GM23338 (cell line): ENCODE results near the gene HMG20B. TPM values are rescaled to one million over a fixed set of nuclear protein-coding genes. Genes with fewer than 3 reads are reported as not detected.

ENCODE experiments used
- ATAC-seq: fragments of 200-7000 bp; cut with Tn5 transposase; 3 replicates; pipeline ENCODE4 v1.9.1; 2020
- DNase-seq: peaks from one replicate; pipeline ENCODE4 v3.0.0-alpha.2; 2015; ENCODE audit warnings: low spot score
- H2AFZ ChIP-seq: fragments of 200-600 bp; sonication (generic); 2 replicates; pipeline ENCODE4 v1.8.0; 2016; ENCODE audit warnings: antibody characterized with exemption, mild to moderate bottlenecking, moderate library complexity
- H3F3A ChIP-seq: fragments of 200-600 bp; sonication (generic); replicated peaks from 2 replicates; pipeline ENCODE4 v1.8.0; 2017; ENCODE audit warnings: antibody characterized with exemption, mixed run types, low read depth
- H3K27ac ChIP-seq: fragments of 200-600 bp; sonication (generic); 2 replicates; pipeline ENCODE4 v1.6.1; 2016; ENCODE audit warnings: low read depth
- H3K27me3 ChIP-seq: fragments of 200-600 bp; sonication (generic); 2 replicates; pipeline ENCODE4 v1.8.0; 2016; ENCODE audit warnings: mild to moderate bottlenecking, mixed run types, moderate library complexity; ENCODE audit not compliant: insufficient read depth
- H3K36me3 ChIP-seq: fragments of 200-600 bp; sonication (generic); 2 replicates; pipeline ENCODE4 v1.8.0; 2016; ENCODE audit warnings: mild to moderate bottlenecking; ENCODE audit not compliant: insufficient read depth
- H3K4me1 ChIP-seq: fragments of 200-600 bp; sonication (generic); 2 replicates; pipeline ENCODE4 v1.8.0; 2016; ENCODE audit warnings: mild to moderate bottlenecking, moderate library complexity; ENCODE audit not compliant: insufficient read depth
- H3K4me2 ChIP-seq: fragments of 200-600 bp; sonication (generic); 2 replicates; pipeline ENCODE4 v1.7.1; 2017; ENCODE audit warnings: mixed run types
- H3K4me3 ChIP-seq: fragments of 200-600 bp; sonication (generic); 2 replicates; pipeline ENCODE4 v1.6.1; 2016; ENCODE audit warnings: mixed run types
- H3K79me2 ChIP-seq: fragments of 200-600 bp; sonication (generic); replicated peaks from 2 replicates; pipeline ENCODE4 v1.8.0; 2017; ENCODE audit warnings: mild to moderate bottlenecking; ENCODE audit not compliant: insufficient read depth
- H3K9me2 ChIP-seq: fragments of 200-600 bp; sonication (generic); 2 replicates; pipeline ENCODE4 v1.8.0; 2017; ENCODE audit not compliant: insufficient read depth
- H4K20me1 ChIP-seq: fragments of 200-600 bp; sonication (generic); replicated peaks from 2 replicates; pipeline ENCODE4 v1.8.0; 2017; ENCODE audit warnings: mild to moderate bottlenecking; ENCODE audit not compliant: insufficient read depth
- H3K27ac Mint-ChIP-seq: 2 replicates; pipeline ENCODE4 v1.8.0; 2020; ENCODE audit warnings: inconsistent platforms, mild to moderate bottlenecking, moderate library complexity, mixed read lengths
- H3K27me3 Mint-ChIP-seq: 3 replicates; pipeline ENCODE4 v1.8.0; 2022; ENCODE audit warnings: low read depth, mild to moderate bottlenecking, moderate library complexity, mixed read lengths, inconsistent platforms; ENCODE audit not compliant: insufficient read depth, poor library complexity
- H3K36me3 Mint-ChIP-seq: 3 replicates; pipeline ENCODE4 v1.8.0; 2021; ENCODE audit warnings: low read depth, mild to moderate bottlenecking, inconsistent platforms, moderate library complexity, mixed read lengths
- H3K4me1 Mint-ChIP-seq: 3 replicates; pipeline ENCODE4 v1.8.0; 2020; ENCODE audit warnings: mild to moderate bottlenecking, inconsistent platforms, mixed read lengths
- H3K4me3 Mint-ChIP-seq: 3 replicates; pipeline ENCODE4 v1.8.0; 2021; ENCODE audit warnings: moderate library complexity, mild to moderate bottlenecking, inconsistent platforms, mixed read lengths
- H3K9me3 Mint-ChIP-seq: 3 replicates; pipeline ENCODE4 v1.8.0; 2020; ENCODE audit warnings: moderate library complexity, mild to moderate bottlenecking, inconsistent platforms, mixed read lengths
- CREB1 ChIP-seq: fragments of 250-450 bp; sonication (Bioruptor Pico); IDR thresholded peaks from 2 replicates; pipeline ENCODE4 v1.5.0; 2020; ENCODE audit warnings: low read depth, mild to moderate bottlenecking, moderate library complexity
- ETS1 ChIP-seq: IDR thresholded peaks from 2 replicates; pipeline ENCODE4 v1.6.1; 2016; ENCODE audit warnings: antibody characterized with exemption
- EZH2 ChIP-seq: fragments of 200-600 bp; sonication (generic); IDR thresholded peaks from one replicate; pipeline ENCODE4 v1.8.0; 2017; ENCODE audit warnings: antibody characterized with exemption, mild to moderate bottlenecking, low read depth; ENCODE audit not compliant: unreplicated experiment
- EZH2phosphoT487 ChIP-seq: fragments of 200-600 bp; sonication (generic); IDR thresholded peaks from one replicate; pipeline ENCODE4 v1.8.1; 2018; ENCODE audit warnings: antibody characterized with exemption; ENCODE audit not compliant: unreplicated experiment
- JUNB ChIP-seq: IDR thresholded peaks from one replicate; pipeline ENCODE4 v1.6.1; 2016; ENCODE audit warnings: antibody characterized with exemption; ENCODE audit not compliant: unreplicated experiment
- NANOG ChIP-seq: IDR thresholded peaks from 2 replicates; pipeline ENCODE4 v1.6.1; 2016; ENCODE audit warnings: antibody characterized with exemption, borderline replicate concordance
- POLR2AphosphoS5 ChIP-seq: IDR thresholded peaks from 2 replicates; pipeline ENCODE4 v1.6.1; 2016; ENCODE audit warnings: antibody characterized with exemption, low read depth
- STAT1 ChIP-seq: IDR thresholded peaks from one replicate; pipeline ENCODE4 v1.6.1; 2016; ENCODE audit warnings: antibody characterized with exemption; ENCODE audit not compliant: unreplicated experiment
- ZNF114 ChIP-seq: fragments of 250-450 bp; sonication (Bioruptor Pico); IDR thresholded peaks from 2 replicates; pipeline ENCODE4 v1.5.0; 2020; ENCODE audit warnings: mild to moderate bottlenecking, moderate library complexity
- ZNF331 ChIP-seq: fragments of 250-450 bp; sonication (Bioruptor Pico); IDR thresholded peaks from 2 replicates; pipeline ENCODE4 v1.5.0; 2020; ENCODE audit warnings: low read depth, mild to moderate bottlenecking, moderate library complexity
- ZNF462 ChIP-seq: fragments of 250-450 bp; sonication (Bioruptor Pico); IDR thresholded peaks from 2 replicates; pipeline ENCODE4 v1.5.0; 2020; ENCODE audit warnings: mild to moderate bottlenecking, moderate library complexity
- polyA plus RNA-seq: library from polyadenylated mRNA; unstranded; fragments of >200 nt; fragmentation: Nextera tagmentation; extraction: Ambion mirVana; gene quantifications from 2 replicates; pipeline ENCODE4 v1.2.1, GENCODE V29; 2016
- total RNA-seq: library from RNA; depleted of rRNA; stranded (reverse); fragments of >200 nt; shearing (Covaris generic); gene quantifications from 2 replicates; pipeline ENCODE4 v1.2.3, GENCODE V29; 2014
- TF ChIP-seq, protein P1 (sequence below), 2 experiments: fragments of 200-600 bp in 1 of 2; sonication (generic) in 1 of 2; conservative IDR thresholded peaks; 2 replicates each; pipeline versions ENCODE4 v1.5.1 to v1.6.1; 2016 to 2017; ENCODE audit warnings: antibody characterized with exemption in 2 of 2, low read depth in 2 of 2, mild to moderate bottlenecking in 2 of 2, moderate library complexity in 1 of 2
- TF ChIP-seq, protein P2 (sequence below): IDR thresholded peaks from one replicate; pipeline ENCODE4 v1.6.1; 2018; ENCODE audit warnings: antibody characterized with exemption; ENCODE audit not compliant: unreplicated experiment

HMG20B gene
- total and polyA plus RNA-seq, 2 experiments from 2014 or later: 74.1 to 130 TPM

GRCh38 chr19:3608750-3609322 lies 36.1 kb downstream of the HMG20B start:
- ATAC-seq (no peak), DNase-seq (no peak)
- H3K27ac ChIP-seq: no peak overlapping the region
- no peak overlapping the region for H3K27ac Mint-ChIP-seq
- H4K20me1 ChIP-seq: no peaks in the 10 kb centered on the region
- H3K36me3 Mint-ChIP-seq: peaks cover 13% of the 10 kb centered on the region
- H3K4me1 ChIP-seq: peaks cover 10% of the 10 kb centered on the region
- H3K36me3 ChIP-seq: no peaks in the 10 kb centered on the region
- no peak overlapping the region for H2AFZ ChIP-seq
- H3K4me1 Mint-ChIP-seq: peaks cover 13% of the 10 kb centered on the region
- H3K27me3 Mint-ChIP-seq: peaks cover 1% of the 10 kb centered on the region
- no peak overlapping the region for H3K4me2 ChIP-seq
- H3K9me3 Mint-ChIP-seq: no peaks in the 10 kb centered on the region
- no peaks in the 10 kb centered on the region for H3K9me2 ChIP-seq
- H3K79me2 ChIP-seq: no peaks in the 10 kb centered on the region
- H3F3A ChIP-seq: peaks cover 9% of the 10 kb centered on the region; the same call in 1 of the 2 replicates
- H3K27me3 ChIP-seq: peaks cover 11% of the 10 kb centered on the region
- TF ChIP-seq ZNF462 (CRISPR knock-in tag) (no peak), POLR2AphosphoS5 (no peak), EZH2 (no peak), NANOG (no peak), ETS1 (no peak), JUNB (no peak), ZNF114 (CRISPR knock-in tag) (no peak), EZH2phosphoT487 (no peak), STAT1 (no peak), CREB1 (CRISPR knock-in tag) (no peak), ZNF331 (CRISPR knock-in tag) (no peak)
- TF ChIP-seq, protein P1, sequence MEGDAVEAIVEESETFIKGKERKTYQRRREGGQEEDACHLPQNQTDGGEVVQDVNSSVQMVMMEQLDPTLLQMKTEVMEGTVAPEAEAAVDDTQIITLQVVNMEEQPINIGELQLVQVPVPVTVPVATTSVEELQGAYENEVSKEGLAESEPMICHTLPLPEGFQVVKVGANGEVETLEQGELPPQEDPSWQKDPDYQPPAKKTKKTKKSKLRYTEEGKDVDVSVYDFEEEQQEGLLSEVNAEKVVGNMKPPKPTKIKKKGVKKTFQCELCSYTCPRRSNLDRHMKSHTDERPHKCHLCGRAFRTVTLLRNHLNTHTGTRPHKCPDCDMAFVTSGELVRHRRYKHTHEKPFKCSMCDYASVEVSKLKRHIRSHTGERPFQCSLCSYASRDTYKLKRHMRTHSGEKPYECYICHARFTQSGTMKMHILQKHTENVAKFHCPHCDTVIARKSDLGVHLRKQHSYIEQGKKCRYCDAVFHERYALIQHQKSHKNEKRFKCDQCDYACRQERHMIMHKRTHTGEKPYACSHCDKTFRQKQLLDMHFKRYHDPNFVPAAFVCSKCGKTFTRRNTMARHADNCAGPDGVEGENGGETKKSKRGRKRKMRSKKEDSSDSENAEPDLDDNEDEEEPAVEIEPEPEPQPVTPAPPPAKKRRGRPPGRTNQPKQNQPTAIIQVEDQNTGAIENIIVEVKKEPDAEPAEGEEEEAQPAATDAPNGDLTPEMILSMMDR (conservative IDR thresholded peaks at IDR 0.05; ENCODE audit: low read depth in 2 of 2): no peak
- TF ChIP-seq, protein P2, sequence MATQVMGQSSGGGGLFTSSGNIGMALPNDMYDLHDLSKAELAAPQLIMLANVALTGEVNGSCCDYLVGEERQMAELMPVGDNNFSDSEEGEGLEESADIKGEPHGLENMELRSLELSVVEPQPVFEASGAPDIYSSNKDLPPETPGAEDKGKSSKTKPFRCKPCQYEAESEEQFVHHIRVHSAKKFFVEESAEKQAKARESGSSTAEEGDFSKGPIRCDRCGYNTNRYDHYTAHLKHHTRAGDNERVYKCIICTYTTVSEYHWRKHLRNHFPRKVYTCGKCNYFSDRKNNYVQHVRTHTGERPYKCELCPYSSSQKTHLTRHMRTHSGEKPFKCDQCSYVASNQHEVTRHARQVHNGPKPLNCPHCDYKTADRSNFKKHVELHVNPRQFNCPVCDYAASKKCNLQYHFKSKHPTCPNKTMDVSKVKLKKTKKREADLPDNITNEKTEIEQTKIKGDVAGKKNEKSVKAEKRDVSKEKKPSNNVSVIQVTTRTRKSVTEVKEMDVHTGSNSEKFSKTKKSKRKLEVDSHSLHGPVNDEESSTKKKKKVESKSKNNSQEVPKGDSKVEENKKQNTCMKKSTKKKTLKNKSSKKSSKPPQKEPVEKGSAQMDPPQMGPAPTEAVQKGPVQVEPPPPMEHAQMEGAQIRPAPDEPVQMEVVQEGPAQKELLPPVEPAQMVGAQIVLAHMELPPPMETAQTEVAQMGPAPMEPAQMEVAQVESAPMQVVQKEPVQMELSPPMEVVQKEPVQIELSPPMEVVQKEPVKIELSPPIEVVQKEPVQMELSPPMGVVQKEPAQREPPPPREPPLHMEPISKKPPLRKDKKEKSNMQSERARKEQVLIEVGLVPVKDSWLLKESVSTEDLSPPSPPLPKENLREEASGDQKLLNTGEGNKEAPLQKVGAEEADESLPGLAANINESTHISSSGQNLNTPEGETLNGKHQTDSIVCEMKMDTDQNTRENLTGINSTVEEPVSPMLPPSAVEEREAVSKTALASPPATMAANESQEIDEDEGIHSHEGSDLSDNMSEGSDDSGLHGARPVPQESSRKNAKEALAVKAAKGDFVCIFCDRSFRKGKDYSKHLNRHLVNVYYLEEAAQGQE: no peak
- H3K4me3 Mint-ChIP-seq: no peak overlapping the region
- H3K4me3 ChIP-seq: no peak overlapping the region
